RWPE2 (cell line): ENCODE results near the gene CUTA.

ENCODE experiments used
- ATAC-seq: fragments of 200-7000 bp; cut with Tn5 transposase; 3 replicates; pipeline ENCODE4 v1.9.1; 2021; ENCODE audit warnings: low read depth
- DNase-seq: peaks from one replicate; pipeline ENCODE4 v3.0.0-alpha.2; 2020; ENCODE audit warnings: low spot score
- H3K27ac ChIP-seq: fragments of 450-650 bp; 2 replicates; pipeline ENCODE4 v1.5.1; 2017; ENCODE audit warnings: mild to moderate bottlenecking; ENCODE audit not compliant: poor library complexity, severe bottlenecking
- H3K27me3 ChIP-seq: fragments of 250-450 bp; sonication (Bioruptor Pico); 2 replicates; pipeline ENCODE4 v1.5.1; 2021; ENCODE audit warnings: mild to moderate bottlenecking, moderate library complexity; ENCODE audit not compliant: insufficient read depth, poor library complexity, severe bottlenecking
- H3K36me3 ChIP-seq: fragments of 250-450 bp; sonication (Bioruptor Pico); 2 replicates; pipeline ENCODE4 v1.5.1; 2020; ENCODE audit warnings: low read depth, mild to moderate bottlenecking, moderate library complexity
- H3K4me1 ChIP-seq: fragments of 250-450 bp; sonication (Bioruptor Pico); 2 replicates; pipeline ENCODE4 v1.5.1; 2021; ENCODE audit warnings: mild to moderate bottlenecking, moderate library complexity; ENCODE audit not compliant: insufficient read depth, poor library complexity, severe bottlenecking
- H3K4me3 ChIP-seq: fragments of 250-450 bp; sonication (Bioruptor Pico); 2 replicates; pipeline ENCODE4 v1.5.1; 2021; ENCODE audit warnings: mild to moderate bottlenecking, moderate library complexity; ENCODE audit not compliant: severe bottlenecking
- H3K9me3 ChIP-seq: fragments of 250-450 bp; sonication (Bioruptor Pico); 2 replicates; pipeline ENCODE4 v1.5.1; 2021; ENCODE audit warnings: mild to moderate bottlenecking, moderate library complexity; ENCODE audit not compliant: severe bottlenecking
- CTCF ChIP-seq: fragments of 450-650 bp; IDR thresholded peaks from one replicate; pipeline ENCODE4 v1.5.1; 2017; ENCODE audit warnings: mild to moderate bottlenecking, moderate library complexity; ENCODE audit not compliant: poor library complexity, severe bottlenecking

CUTA gene

GRCh38 chr6:33419580-33420490 is 1.9 kb upstream of the CUTA start, which contains the start of gene SYNGAP1:
SYNGAP1 (plus strand) TSS chr6:33420065; CDS start chr6:33420265, 200 bp downstream.
- H3K27ac ChIP-seq, result peak within 1 kb of the TSS; percentile 82
- H3K4me1 ChIP-seq, result peaks cover 14% of the 10 kb centered on the region
- DNase-seq, result no peak
- no peaks in the 10 kb centered on the region for H3K27me3 ChIP-seq
- ATAC-seq, result no peak
- no peaks in the 10 kb centered on the region for H3K9me3 ChIP-seq
- no peak within 1 kb of the TSS for H3K4me3 ChIP-seq
- TF ChIP-seq CTCF, result no peak
- peaks cover 14% of the 10 kb centered on the region for H3K36me3 ChIP-seq

- Histone ChIP-seq H3K4me1 (peaks cover 14% of the 10 kb centered on the region), H3K4me3 (peak overlapping the region; percentile 12), H3K36me3 (peaks cover 21% of the 10 kb centered on the region), H3K9me3 (no peaks in the 10 kb centered on the region), H3K27ac (peak overlapping the region; percentile 82), H3K27me3 (no peaks in the 10 kb centered on the region)
- ATAC-seq (no peak), DNase-seq (no peak)
- no peak for TF ChIP-seq CTCF
Observed at GRCh38 chr6:33418690-33419291, 884 bp upstream of the CUTA start.

GRCh38 chr6:33417128-33417902 is 592 bp downstream of the CUTA start:
- Histone ChIP-seq H3K27ac (peak overlapping the region; percentile 82), H3K4me1 (peaks cover 14% of the 10 kb centered on the region), H3K4me3 (peak overlapping the region; percentile 43), H3K27me3 (no peaks in the 10 kb centered on the region), H3K36me3 (peaks cover 33% of the 10 kb centered on the region), H3K9me3 (no peaks in the 10 kb centered on the region)
- no peak for TF ChIP-seq CTCF
- ATAC-seq (peak; percentile 45), DNase-seq (no peak)

GRCh38 chr6:33416386-33417127 is 1.4 kb downstream of the CUTA start:
- H3K9me3 ChIP-seq, result no peaks in the 10 kb centered on the region
- no peak for TF ChIP-seq CTCF
- no peak for DNase-seq
- no peaks in the 10 kb centered on the region for H3K27me3 ChIP-seq
- peak overlapping the region; percentile 43 for H3K4me3 ChIP-seq
- ATAC-seq, result no peak
- peak overlapping the region; percentile 82 for H3K27ac ChIP-seq
- H3K36me3 ChIP-seq, result peaks cover 34% of the 10 kb centered on the region
- H3K4me1 ChIP-seq, result peaks cover 14% of the 10 kb centered on the region
